NCI-H345 treated with DMSO at 0.1 percent for 48 hours (cell line): ENCODE measurements around the gene CNST.
"Not testable (repeated sequence)": the region's sequence is repeated elsewhere in the genome, so short reads cannot be mapped to it uniquely, and the experiment has no call there.

Source experiments
- DNase-seq: peaks from one replicate; lab custom pipeline; 2025; ENCODE audit not compliant: unreplicated experiment; lab: John Stamatoyannopoulos, UW

The CNST gene

DNA sequence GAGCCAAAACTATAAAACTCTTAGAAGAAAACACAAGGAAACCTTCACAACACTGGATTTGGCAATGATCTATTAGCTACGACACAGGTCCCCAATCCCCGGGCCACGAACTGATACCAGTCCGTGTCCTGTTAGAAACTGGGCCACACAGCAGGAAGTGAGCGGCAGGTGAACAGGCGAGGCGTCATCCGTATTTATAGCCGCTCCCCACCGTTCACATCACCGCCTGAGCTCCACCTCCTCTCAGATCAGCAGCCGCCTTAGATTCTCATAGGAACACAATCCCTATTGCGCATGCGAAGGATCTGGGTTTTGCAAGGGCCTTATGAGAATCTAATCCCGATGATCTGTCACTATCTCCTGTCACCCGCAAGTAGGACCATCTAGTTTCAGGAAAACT is 12.1 kb upstream of the CNST start:
- DNase-seq, result no peak

DNA sequence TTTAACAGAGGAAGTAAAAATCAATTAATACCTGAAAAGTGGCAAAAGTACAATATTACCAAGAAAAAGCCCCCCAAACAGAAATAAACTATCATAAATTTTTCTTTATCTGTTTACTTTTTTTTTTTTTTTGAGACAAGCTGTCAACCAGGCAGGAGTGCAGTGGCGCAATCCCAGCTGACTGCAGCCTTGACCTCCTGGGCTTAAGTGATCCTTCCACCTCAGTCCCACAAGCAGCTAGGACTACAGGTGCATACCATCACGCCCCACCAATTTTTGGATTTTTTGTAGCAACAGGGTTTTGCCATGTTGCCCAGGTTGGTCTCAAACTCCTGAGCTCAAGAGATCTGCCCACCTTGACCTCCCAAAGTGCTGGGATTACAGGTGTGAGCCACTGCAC is 8.2 kb upstream of the CNST start:
- DNase-seq, result no peak

DNA sequence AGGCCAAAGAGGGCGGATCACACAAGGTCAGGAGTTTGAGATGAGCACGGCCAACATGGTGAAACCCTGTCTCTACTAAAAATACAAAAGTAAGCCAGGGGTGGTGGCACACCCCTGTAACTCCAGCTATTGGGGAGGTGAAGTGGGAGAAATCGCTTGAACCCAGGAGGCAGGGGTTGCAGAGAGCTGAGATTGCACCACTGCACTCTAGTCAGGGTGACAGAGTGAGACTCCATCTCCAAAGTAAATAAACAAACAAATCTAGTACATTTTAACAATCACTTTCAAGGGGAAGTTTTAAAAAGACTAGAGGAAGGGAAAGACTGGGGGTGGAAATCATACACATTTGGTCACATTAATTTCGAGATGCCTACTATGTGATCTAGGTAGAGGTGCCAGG is 6.9 kb upstream of the CNST start:
- DNase-seq, result no peak

DNA sequence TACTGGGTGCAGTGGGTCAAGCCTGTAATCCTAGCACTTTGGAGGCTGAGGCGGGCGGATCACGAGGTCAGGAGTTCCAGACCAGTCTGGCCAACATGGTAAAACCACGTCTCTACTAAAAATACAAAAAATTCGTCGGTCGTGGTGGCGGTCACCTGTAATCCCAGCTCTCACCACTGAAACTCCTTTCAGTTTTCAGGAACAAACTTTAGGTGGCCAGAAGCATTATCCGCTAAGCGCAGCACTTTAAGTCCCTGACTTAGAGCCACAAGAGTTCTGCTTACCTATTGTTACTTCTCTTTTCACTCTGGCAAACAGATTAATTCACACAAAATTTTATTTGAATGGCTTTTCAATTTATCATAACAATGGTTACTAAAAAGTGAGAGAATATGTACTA is 5.4 kb upstream of the CNST start:
- DNase-seq, result not testable (repeated sequence)

DNA sequence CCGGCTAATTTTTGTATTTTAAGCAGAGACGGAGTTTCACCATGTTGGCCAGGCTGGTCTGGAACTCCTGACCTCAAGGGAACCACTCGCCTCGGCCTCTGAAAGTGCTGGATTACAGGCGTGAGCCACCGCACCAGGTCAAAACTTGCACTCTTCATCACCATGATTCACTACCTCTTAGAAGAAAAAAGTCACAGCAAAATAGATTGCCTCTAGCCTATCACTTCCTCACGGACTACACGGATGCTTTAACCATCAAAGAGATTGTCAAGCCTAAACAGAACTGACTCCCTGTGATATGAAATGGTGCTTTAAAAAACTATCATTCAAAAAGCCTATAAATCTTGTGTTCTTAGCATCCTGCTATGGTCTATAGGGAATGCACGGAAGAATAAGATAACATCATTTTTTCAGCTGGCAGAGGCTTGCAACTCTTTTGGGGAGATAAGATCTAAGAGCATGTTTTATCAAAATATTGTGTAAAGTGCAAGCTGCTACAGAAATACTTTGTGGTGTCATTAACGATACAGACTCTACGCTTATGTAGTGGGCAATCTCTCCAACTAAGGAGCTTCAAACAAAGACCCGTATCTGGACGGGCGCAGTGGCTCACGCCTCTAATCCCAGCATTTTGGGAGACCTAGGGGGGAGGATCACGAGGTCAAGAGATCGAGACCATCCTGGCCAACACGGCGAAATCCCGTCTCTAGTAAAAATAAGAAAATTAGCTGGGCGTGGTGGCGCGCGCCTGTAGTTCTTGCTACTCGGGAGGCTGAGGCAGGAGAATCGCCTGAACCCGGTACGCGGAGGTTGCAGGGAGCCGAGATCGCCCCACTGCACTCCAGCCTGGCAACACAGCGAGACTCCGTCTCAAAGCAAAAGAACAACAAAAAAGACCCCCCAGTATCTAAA is 1.2 kb upstream of the CNST start:
- no peak for DNase-seq

DNA sequence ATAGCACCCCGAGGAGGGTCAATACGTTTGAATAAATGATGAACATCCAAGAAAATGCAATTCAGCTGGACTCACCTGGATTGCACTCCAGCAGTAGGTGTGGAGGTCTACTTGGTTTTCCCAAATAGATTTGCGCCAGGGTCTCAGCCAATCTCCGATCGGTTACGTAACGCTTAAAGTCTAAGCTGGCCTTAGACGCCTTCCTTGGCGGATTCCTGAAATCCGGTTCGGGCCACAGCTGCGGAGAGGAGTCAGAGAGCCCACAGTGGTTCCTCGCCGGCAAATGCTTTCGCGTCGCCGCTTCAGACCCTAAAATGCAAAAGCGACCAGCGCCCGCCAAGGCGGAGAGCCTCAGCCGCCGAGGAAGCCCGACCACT is 517 bp upstream of the CNST start:
- DNase-seq, result no peak

DNA sequence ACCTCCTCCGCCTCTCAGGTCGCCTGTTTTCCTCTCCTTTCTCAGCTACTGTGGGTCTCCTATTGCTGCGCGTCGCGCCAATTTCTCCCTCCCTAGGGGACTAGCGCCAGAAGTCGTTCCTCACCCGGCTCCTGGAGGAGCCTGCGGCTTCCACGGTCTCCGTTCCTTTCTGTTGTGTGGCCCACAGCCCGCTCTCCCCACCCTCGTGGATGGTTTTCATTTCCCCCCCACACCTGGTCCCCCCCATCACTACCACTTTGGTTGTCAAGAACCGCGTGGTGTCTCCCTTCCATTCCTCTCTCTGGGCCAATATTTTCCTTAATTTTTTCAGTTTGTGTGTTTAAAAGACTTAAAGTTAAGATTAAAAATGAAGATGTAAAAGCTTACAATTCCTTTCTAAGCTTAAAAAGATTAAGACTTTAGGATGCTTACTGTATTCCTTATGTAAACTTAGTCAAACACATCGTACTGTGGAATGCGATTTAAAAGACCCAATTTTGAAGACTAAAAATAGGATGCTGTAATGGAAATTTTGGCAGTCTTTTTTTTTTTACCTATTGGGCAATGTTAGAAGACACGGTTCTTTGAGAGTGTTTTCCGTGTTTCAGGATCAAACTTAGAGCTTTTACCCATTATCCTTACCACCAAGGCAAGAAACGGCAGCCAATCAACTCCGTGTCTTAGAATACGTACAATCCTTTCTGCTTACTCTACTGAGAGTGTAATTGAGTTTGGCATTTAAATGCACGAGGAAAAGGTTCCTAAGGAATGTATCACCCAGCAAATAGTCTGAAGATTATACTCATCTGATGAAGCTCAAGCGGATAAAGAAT is 773 bp downstream of the CNST start:
- DNase-seq, result peak; percentile 20

DNA sequence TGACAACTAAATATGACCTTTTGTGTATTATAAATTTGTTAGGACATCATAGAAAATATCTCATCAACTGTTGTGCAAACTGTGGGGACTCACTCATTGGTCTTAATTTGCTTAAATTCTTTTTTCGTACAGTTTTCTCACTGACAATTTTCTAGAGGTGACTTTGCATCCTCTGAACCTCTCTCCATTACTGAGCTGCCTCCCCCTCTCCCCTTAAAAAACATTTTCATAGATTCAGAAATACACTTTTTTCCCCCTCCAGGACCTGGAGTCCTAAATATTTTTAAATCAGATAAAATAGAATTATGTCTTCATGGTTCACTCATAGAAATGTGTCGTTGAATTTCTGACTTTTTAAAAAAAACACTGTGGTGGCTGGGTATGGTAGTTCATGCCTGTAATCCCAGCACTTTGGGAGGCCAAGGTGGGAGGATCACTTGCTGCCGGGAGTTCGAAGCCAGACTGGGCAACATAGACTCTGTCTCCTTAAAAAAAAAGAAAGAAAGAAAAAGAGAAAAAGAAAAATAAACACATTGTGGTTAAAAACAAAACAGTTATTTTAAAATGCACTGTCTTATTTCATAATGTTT is 1.5 kb downstream of the CNST start:
- no peak for DNase-seq

DNA sequence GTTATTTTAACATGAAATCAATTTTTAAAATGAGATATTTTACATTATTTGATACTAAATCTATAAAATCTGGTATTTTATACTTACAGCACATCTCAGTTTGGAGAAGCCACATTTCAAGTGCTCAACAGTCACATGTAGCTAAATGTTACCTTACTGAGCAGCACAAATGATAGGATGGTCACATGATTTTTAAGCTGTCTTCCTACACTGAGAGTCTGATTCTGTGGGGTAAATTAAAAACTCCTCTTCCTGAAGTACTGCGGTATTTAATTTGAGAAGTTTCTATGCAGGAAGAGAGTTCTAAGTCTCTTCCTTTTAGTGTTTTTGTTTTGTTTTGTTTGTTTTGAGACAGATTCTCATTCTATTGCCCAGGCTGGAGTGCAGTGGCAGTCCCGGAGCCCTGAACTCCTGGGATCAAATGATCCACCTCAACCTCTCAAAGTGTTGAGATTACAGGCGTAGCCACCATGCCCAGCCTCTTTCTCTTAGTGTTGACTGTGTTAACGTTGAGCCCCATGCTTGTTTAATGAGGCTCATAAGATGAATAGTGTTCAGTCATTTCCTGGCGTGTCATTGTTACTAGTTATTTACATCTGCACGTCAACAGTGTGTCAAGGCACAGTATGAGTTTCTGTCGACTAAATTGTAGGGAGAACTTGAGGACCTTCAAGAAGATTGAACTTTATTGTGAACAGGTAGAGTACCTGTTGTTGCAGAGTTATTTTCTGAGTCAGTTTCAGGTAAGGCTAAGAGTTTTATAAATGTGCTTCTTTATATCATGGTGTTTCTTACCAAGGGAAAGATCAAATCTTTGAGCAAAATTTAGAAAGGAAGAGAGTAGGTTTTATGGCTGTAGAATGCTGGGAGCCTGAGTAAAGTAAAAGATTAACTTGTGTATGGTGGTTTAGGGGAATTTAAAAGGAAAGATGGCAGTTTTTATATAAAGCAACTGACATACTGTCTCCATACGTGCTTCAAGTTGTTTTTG is 3.3 kb downstream of the CNST start:
- peak; percentile 45 for DNase-seq

DNA sequence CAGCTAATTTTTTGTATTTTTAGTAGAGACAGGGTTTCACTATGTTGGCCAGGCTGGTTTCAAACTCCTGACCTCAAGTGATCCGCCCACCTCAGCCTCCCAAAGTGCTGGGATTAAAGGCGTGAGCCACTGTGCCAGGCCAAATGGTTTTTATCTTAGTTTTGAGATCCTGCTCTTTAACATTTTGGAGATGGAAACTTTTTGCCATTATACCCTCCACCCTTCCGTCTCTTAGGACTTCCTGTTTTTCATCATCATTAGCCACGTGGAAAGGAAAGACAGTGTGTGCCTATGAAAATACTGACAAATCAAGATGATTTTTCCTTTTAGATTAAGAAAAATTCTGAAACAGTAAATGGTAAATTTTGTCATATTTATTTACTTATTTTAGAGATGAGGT is 5.1 kb downstream of the CNST start:
- not testable (repeated sequence) for DNase-seq

DNA sequence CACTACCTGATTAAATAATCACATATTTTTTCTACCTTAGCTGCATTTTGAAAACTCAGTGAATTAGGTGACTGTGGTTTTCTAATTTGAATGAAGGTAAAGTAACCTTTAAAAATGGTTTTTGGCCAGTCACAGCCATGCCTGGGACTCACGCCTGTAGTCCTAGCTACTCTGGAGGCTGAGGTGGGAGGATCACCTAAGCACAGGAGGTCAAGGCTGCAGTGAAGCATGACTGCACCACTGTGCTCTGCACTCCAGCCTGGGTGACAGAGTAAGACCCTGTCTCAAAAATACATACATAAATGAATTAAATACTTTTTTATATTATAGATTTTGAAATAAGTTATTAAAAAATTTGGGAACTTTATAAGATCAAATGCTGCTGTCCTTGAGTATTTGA is 5.7 kb downstream of the CNST start:
- no peak for DNase-seq

DNA sequence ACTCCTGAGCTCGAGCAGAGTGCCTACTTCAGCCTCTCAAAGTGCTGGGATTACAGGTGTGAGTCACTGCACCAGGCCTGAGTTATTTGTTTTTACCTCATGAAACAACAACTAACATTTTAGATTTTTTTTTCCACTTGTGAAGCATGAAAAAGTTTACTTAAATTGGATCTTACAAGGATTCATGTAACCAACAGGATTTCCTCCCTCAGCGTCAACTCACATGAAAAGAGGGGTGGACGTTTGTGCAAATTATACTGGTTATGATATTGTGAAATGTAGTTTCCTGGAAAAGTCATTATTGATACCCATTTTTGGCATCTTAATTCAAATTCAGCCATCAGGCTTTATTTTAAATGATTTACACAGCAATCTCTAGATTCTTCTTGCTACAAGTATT is 6.5 kb downstream of the CNST start:
- DNase-seq, result no peak

DNA sequence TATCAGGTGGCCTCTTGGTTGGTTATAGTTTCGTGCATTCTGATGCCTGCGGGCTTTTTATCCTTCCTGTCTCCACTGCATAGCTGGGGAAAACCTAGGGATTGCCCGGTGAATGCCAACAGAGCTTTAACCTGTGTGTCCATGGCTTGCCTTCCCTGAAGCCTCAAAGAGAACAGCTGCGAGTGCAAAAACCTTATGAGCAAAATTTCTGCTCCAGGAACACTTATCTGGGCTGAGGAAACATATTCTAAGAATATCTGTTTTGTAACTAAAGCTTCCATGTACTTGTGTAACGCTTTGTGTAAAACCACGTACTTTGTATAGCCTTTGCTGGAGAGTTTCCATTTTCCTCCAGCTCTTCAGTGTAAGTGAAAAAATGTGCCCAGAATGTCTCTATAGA is 7.2 kb downstream of the CNST start:
- no peak for DNase-seq

DNA sequence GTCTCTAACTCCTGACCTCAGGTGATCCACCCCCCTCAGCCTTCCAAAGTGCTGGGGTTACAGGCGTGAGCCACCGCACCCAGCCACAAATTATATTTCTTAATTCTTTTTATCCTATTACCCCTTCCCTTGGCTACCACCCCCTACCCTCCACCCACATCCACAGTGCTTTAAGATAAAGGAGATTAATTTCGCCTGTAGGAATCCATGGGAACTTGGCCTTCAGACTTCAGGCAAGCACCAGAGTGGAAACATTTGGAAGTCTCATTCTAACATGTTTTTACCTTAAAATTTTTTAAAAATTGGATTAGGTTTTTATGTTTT is 10.4 kb downstream of the CNST start:
- DNase-seq, result no peak

DNA sequence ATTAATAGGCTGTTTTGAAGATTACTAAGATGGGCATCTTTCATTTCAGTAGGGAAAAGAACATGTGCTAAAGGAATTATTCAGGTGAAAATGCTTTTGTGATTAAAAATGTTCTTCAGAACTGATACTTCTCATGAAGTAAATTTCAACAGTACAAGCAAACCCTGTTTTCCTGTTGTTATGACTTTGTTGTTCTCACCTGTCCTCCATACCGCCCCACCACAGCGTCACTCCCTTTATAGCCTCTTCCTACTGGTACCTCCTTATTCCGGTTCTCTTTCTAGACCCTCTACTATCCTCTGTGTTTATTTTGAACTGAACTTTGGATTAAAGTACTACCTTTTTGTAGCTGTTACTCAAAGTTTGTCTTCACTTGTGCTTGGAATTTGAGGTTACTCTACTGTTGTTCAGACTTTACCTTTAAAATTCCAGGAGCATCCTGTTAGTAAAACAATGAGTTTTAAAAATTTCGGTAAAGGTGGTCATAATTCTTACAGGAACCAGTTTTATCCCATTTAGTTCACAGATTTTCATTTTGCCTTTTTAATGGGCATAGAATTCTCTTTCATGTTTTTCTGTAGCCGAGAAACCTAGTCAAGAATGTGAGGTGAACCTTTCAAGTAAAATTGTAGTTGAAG is 10.9 kb downstream of the CNST start:
- DNase-seq, result no peak

DNA sequence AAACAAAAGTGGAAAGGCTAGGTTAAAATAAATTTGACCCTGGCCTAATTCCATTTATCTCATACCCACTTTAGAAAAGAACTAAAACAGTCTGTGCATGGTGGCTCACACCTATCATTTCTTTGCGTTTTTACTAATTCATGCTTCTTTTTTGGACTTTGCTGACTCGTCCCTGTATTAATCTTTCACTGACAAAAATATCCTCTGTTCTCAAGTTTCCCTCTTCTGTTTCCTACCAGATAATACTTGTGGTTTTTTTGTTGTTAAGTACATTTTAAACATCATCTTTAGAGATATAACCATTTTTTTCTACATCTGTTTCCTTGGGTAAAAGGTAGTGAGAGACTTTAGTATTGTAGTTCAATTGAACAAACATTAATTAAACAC is 11.5 kb downstream of the CNST start:
- no peak for DNase-seq

DNA sequence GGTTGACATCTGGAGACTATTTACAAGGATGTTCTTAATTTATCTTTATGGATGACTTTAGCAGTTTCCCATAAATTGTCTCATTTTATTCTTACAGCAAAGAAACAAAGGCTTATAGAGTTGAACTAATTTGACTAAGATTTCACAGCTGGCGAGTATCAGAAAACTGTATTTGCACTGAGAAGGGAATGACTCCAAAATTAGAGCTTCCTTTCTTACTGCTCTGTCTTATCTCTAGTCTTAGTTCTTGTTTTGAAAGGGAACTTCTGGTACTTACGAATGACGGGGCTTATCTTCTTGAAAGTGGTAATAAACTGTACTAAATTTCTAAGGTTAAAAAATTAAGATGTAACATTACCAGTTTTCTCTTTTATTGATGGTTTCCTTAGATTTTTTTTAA is 13.6 kb downstream of the CNST start:
- DNase-seq, result no peak

DNA sequence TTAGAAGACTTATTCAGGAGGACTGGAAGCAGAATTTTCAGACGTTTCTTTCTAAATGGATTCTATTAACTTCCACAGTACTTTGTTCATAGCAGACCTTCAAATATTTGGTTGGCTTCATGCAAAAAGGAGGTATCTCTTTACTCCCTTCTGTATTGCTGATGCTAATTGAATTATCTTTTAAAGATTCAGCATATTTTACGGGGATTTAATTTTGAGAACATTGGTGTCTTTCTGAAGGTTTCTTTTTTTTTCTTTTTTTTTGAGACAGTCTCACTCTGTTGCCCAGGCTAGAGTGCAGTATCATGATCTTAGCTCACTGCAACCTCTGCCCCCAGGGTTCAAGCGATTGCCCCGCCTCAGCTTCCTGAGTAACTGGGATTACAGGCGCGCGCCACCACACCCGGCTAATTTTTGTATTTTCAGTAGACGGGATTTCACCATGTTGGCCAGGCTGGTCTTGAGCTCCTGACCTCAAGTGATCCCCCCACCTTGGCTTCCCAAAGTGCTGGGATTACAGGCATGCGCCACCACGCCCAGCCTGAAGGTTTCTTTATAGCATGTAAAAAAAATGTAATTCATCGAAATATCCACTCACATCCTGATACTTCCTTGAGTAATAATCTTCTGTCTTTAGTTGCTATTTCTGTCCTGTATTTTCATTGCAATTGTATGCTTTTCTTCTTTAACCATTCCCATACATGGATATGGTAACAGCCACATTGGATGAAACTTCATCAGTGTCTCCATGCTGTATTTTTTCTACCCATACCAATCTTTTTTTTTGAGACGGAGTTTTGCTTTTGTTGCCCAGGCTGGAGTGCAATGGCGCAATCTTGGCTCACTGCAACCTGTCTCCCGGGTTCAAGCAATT is 14.5 kb downstream of the CNST start:
- DNase-seq, result no peak

DNA sequence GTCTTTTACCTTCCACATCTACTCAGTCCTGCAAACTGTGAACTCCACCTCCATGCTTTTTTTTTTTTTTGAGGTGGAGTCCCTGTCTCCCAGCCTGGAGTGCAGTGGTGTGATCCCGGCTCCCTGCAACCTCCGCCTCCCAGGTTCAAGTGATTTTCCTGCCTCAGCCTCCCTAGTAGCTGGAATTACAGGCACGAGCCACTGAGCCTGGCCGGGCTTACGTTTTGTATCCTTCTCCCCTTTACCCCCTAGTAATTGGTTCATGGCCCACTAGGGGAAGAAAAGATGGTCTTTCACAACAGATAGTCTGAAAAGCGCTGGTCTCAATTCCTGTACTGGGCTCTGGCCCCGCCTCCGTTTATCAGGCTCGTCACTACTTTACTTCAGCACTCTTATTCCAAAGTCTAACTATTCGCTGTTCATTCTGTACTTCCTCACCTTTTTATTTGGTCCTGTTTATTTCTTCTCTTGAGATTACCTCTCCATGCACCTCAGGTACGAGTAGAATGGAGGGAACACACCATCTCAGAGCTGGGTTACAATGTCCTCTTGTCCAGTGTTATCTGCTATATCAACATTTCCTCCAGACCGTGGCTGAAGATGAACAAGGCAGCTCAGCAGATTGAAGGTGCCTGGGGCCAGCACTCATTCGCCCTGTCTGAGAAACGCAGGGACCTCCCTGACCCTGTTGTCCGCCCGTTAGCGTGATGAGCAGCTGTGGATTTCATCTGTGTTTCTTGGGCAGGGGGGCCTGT is 16.2 kb downstream of the CNST start:
- no peak for DNase-seq
